HG03025 (cell line): ENCODE data around the gene NAT14.
"Not testable (repeated sequence)": the region's sequence is repeated elsewhere in the genome, so short reads cannot be mapped to it uniquely, and the experiment has no call there.

Experiments
- ATAC-seq: cut with Tn5 transposase; IDR thresholded peaks from one replicate; pipeline ENCODE4 v1.9.1; 2021; ENCODE audit warnings: mild to moderate bottlenecking, moderate library complexity; ENCODE audit not compliant: unreplicated experiment, low FRiP score

Gene NAT14

DNA sequence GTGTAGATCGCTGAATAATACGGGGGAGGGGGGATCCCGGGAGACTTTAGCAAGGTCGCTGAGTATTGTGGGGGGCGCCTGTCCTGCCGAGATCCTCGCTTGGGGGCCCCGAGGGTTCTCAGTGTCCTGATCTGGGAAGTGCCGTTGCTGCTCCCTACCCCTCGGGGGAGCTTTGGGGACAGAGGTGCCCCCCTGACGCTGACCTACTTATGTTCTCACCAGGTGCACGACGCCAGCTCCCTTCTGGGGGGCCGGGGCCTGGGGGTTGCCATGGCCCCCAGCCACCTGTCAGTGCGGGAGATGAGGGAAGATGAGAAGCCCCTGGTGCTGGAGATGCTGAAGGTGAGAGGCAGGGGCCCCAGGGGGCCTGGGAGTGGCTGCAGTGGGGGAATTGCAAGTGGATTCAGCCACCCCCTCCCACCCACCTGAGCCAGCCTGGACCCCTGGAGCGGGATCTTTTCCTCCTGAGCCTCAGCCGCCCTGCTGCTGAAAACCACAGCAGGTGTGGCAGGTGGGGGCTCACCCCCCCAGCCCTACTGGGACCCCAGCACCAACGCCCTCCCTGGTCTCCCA is 537 bp downstream of the NAT14 start:
- ATAC-seq = no peak

- ATAC-seq = no peak
Measured at GRCh38 chr19:55486043-55486970, 1.3 kb downstream of the NAT14 start.

- ATAC-seq = no peak
Measured at GRCh38 chr19:55486971-55487923, 2.3 kb downstream of the NAT14 start.

DNA sequence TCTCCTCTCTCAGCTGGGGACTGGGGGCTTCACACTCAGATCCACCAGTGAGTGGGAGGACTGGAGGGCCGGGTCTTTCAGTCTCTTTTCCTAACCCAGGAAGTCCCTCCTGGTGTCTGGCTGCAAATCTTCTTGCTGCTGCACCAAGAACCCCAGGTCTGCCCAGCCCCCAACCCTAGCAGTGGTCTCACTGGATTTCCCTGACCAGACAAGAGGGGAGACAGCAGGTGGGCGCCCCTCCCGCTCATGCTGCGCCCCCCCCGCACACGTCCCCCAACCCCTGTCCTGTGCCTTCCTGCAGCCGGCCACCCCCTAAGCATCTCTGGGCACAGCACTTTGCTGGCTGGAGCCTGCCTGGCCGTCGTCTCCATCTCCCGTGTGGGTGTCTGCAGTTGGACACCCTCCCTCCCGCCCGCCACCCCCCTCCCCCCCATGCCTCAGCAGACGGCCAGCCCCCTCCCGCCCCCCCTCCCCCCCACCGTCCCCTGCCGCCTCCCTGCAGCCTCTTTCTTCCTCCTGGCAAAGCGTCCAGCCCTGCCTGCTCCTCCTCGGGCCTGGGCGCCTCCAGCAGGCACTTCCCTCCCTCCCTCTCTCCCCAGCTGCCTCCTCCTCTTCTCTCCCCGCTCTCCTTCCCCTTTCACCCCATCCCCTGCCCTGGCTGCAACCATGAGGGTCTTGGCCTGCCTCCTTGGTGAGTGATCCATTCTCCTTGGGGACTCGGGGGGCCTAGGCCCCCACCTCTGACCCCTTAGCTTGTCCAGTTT is 3.1 kb downstream of the NAT14 start, which contains the start of gene SSC5D:
Gene SSC5D, plus strand, starts transcription at position 513 of the 764 bp plus-strand sequence. Its CDS starts 154 bp downstream, at position 667.
- ATAC-seq = no peak

DNA sequence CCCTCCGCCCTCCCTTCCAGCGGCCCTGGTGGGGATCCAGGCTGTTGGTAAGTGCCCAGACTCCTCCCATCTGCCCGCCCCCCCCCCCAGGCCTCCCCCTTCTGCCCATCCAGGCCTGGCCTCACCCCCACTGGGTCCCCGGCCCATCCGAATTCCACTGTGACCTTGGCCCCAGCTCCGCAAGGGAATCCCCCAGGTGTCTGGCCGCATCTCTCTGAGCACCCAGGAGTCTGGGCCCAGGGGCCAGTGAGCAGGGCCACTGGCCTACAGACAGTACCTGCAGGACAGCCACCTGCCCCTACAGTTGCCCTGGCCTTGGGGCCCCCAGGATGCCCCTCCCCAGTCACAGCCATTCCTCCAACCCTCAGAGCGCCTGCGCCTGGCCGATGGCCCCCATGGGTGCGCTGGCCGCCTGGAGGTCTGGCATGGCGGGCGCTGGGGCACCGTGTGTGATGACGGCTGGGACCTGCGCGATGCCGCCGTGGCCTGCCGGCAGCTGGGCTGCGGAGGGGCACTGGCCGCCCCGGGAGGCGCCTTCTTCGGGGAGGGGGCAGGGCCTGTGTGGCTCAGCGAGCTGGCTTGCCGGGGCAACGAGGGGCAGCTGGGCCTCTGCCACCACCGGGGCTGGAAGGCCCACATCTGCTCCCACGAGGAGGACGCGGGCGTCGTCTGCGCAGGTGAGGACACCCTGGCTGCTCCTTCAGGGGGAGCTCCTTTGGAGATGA is 4.2 kb downstream of the NAT14 start:
- ATAC-seq = no peak

GRCh38 chr19:55489711-55490477 is 4.9 kb downstream of the NAT14 start:
- no peak for ATAC-seq

GRCh38 chr19:55490478-55491432 is 5.8 kb downstream of the NAT14 start:
- no peak for ATAC-seq

DNA sequence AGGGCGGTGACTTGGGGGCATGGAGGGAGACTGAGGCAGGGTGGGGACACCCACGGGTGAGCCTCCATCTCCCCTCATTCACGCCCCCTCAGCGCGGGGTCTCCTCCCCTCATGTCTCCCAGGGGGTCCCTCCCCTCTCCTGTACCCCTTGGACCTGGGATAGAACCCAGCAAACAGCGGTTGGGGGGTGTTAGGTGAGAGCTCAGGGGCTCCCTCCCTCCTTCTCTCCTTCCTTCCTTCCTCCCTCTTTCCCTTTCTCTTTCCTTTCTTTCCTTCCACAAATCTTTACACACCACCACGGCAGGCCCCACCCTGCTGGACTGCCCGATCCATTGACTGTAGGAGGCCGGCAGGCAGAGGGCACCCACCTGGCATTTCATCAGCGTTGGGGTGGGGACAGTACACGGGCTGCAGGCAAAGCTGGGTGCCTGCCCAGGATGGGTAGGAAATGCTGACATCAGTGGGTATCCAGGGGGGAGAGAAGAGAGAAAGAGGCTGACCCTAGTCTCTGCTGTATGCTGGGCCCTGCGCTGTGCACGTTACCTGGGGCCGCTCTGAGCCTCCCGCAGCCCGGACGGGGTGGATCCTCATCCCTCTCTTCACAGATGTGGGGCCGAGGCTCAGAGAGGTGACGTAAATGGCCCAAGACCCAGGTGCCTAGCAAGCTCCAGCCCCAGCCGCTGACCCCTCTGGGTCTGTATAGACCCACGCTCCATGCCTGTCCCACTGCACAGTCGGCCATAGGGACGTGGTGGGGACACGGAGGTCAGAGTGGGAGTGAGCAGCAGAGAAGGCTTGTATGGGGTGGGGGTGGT is 6.8 kb downstream of the NAT14 start:
- no peak for ATAC-seq

- ATAC-seq = no peak
Measured at GRCh38 chr19:55492362-55492944, 7.5 kb downstream of the NAT14 start.

DNA sequence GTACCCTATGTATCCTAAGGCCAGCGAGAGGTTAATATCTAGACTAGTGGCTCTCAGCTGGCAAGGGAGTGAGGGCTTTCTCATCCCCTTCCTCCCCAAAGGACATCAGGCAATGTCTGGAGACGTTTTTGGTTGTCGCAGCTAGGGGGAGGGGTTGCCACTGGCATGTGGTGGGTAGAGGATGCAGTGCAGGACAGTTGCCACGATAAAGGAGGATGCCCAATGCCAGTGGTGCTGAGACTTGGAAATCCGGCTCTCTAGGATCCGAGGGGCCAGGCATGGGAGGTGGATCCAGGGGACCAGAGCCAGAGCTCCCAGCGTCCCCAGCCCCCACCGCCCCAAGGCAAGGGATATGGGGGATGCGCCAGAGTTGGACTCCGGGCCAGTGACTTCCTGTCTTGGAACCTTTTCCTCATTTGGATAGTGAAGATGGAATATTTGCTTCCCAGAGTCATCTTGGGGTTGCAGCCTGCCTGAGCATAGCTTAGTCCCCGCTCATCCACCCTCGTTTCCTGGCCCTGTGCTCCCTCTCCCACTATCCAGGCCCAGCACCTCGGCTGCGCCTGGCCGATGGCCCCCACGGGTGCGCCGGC is 8.2 kb downstream of the NAT14 start:
- ATAC-seq = no peak

DNA sequence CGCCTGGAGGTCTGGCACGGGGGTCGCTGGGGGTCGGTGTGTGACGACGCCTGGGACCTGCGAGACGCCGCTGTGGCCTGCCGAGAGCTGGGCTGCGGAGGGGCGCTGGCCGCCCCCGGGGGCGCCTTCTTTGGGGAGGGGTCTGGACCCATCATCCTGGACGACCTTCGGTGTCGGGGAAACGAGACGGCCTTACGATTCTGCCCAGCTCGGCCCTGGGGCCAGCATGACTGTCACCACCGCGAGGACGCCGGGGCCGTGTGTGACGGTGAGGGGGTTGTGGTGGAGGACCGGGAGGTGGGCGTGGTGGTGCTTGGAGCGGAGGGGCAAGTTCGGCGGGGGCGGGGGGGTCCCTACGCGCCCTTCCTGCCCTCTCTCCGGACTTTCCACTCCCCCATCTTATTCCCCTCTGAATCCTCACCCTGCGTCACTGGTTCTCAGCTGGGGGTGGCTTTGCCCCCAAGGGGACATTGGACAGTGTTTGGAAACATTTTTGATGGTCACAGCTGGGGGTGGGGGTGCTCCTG is 8.7 kb downstream of the NAT14 start:
- no peak for ATAC-seq

DNA sequence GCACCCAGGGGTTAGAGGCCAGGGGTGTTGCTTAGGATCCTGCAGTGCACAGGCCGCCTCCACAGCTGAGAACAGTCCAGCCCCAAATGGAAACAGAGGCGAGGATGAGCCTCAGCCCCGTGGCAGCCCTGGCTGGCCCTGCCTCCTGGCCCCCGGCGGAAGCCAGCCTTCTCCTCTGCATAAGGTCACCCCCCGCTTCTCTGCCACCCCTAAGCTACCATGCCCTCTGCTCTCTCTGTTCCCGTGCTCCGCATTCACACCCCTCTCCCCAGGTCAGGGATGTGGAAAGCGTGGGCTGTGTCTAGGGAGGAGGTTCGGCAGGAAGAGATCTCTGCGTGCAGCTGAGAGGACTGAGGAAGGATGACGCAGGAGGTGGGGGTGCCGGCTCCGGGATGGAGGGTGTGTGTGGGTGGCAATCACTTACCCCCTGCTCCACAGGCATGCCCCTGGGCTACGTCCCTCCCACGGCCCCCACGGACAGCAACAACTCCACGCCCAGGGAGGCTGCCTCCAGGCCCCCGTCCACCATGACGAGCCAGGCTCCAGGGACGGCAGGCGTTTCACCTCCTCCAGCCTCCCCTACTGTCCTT is 9.3 kb downstream of the NAT14 start:
- ATAC-seq = no peak

DNA sequence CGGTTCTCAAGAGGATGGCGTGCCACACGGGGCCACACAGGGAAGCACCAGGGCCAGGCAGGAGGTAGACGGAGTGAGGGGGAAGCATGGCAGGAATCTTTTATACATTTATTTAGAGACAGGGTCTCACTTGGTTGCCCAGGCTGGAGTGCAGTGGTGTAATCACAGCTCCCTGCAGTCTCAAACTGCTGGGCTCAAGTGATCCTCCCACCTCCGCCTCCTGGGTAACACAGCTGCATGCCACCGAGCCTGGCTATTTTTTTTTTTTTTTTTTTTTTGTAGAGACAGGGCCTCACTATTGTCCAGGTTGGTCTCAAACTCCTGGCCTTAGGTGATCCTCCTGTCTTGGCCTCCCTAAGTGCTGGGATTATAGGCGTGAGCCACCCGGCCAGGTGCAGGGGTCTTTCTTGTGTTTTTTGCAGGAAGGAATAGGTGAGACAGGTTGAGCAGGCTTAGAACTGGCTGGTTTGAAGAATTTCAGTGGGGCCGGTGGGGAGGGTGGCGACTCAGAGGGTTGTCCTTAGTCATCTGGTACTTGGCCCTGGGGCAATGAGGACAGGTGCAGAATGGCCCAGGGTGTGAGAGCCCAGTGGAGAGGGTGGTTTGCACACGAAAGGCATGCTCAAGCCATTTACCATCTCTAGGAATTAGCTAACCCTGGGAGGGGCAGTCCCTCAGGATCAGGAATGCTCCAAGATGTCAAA is 10.8 kb downstream of the NAT14 start:
- no peak for ATAC-seq

- not testable (repeated sequence) for ATAC-seq
Measured at GRCh38 chr19:55496820-55497219, 11.8 kb downstream of the NAT14 start.

DNA sequence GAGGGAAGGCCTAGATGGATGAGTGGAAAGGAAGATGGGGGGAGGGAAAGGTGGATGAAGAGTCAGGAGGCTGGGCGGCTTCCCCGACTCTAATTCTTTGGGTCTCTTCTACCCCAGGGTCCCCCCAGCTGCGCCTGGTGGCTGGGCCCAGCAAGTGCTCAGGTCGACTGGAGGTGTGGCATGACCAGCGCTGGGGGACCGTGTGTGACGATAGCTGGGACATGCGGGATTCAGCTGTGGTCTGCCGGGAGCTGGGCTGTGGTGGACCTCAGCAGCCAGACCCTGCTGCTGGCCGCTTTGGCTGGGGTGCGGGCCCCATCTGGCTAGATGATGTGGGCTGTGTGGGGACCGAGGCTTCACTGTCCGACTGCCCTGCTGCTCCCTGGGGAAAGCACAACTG is 12.8 kb downstream of the NAT14 start:
- no peak for ATAC-seq
